ENCODE data around the gene KDM4B.

The KDM4B gene

DNA sequence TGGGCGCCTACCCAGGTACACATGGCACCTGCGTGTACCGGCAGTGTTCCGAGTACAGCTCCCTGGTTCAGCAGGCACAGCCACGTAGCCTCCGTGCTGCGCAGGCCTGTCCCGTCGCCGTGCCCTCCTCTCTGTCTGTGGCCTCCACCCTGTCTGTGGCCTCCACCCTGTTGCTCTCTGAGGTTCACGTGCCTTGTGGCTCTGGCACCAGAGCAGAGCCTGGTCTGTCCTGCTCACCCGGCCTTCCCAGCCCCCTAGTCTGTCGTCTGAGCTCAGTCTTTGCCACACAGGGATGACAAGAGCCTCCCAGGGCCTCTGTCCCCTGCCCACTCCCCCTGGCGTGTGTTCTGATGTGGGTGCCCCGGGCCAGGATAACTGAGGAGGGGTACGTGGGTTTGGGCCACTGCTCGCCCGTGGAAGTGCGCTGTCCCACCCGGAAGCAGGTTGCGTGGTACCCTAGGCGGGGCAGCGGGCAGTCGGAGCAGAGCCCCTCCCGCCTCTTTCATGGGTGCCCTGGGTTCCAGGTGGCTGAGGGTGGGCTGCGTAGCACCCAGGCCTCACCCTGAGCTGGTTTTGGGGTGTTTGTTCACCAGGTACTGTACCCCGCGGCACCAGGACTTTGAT is 71.7 kb downstream of the KDM4B start:
- no peak overlapping the region for H3K27ac ChIP-seq (ENCODE audit: low read length)

DNA sequence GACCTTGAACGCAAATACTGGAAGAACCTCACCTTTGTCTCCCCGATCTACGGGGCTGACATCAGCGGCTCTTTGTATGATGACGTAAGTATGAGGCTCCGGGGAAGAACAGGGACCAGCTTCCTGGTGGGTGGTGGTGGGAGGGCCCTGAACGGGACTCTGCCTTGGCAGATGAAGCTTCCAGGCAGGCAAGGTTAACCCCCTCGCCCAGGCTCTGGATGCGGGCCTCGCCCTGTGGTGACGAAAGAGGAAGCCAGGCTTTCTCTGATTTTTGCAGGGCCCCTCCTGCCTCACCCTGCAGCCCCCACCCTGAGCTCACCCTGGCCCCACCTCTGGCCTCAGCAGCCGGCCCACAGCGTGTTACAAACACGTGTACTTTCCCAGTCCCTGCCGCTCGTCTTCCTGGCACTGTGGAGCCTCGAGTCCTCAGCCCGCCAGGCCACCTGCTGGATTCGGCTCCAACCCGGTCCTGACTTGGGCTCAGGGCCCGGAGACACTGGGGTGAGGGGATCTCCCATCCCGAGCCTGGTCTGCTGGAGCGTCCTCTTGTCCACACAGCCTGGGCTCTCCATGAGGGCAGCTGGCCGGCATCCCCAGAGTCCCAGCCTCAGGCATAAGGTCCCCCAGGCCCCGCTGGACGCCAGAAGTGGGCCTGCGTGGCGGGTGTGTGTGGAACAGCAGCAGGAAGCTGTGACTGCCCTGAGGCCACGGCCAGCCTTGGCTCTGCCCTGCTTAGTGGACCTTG is 72.4 kb downstream of the KDM4B start:
- no peaks in the 10 kb centered on the region for H3K4me1 ChIP-seq (ENCODE audit: control insufficient read depth, low read depth, low read length)
- no peak overlapping the region for H3K9ac ChIP-seq (ENCODE audit: low read length)
- no peak overlapping the region for H3K27ac ChIP-seq (ENCODE audit: low read length)
- no peak overlapping the region for H3K4me3 ChIP-seq (ENCODE audit: low read length)
- H3K9me3 ChIP-seq (ENCODE audit: control insufficient read depth, low read depth, low read length): no peaks in the 10 kb centered on the region
- no peaks in the 10 kb centered on the region for H3K27me3 ChIP-seq (ENCODE audit: control insufficient read depth, insufficient read depth, low read length)
- no peaks in the 10 kb centered on the region for H3K36me3 ChIP-seq (ENCODE audit: control insufficient read depth, low read depth, low read length)

More for the DNA sequence above, 71.7 kb downstream of the KDM4B start:
- H3K9me3 ChIP-seq (ENCODE audit: control insufficient read depth, low read depth, low read length): no peaks in the 10 kb centered on the region
- H3K4me1 ChIP-seq (ENCODE audit: control insufficient read depth, low read depth, low read length): no peaks in the 10 kb centered on the region
- no peaks in the 10 kb centered on the region for H3K27me3 ChIP-seq (ENCODE audit: control insufficient read depth, insufficient read depth, low read length)
- H3K36me3 ChIP-seq (ENCODE audit: control insufficient read depth, low read depth, low read length): no peaks in the 10 kb centered on the region
- no peak overlapping the region for H3K4me3 ChIP-seq (ENCODE audit: low read length)
- no peak overlapping the region for H3K9ac ChIP-seq (ENCODE audit: low read length)

DNA sequence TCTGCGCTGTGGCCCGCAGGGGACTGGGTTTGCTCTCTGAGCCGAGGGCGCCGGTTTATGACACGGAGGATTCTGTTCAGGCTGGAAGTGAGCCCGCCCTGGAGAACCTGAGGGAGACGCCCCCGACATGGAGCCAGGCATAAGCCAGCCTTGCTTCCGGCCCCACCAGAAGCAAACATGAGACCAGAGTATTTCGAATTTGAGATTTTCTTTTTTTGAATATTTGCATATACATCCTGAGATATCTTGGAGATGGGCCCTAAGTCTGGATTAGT is 72.9 kb downstream of the KDM4B start:
- no peaks in the 10 kb centered on the region for H3K36me3 ChIP-seq (ENCODE audit: control insufficient read depth, low read depth, low read length)
- no peaks in the 10 kb centered on the region for H3K9me3 ChIP-seq (ENCODE audit: control insufficient read depth, low read depth, low read length)
- no peak overlapping the region for H3K4me3 ChIP-seq (ENCODE audit: low read length)
- no peaks in the 10 kb centered on the region for H3K4me1 ChIP-seq (ENCODE audit: control insufficient read depth, low read depth, low read length)
- no peaks in the 10 kb centered on the region for H3K27me3 ChIP-seq (ENCODE audit: control insufficient read depth, insufficient read depth, low read length)
- no peak overlapping the region for H3K27ac ChIP-seq (ENCODE audit: low read length)
- H3K9ac ChIP-seq (ENCODE audit: low read length): no peak overlapping the region

DNA sequence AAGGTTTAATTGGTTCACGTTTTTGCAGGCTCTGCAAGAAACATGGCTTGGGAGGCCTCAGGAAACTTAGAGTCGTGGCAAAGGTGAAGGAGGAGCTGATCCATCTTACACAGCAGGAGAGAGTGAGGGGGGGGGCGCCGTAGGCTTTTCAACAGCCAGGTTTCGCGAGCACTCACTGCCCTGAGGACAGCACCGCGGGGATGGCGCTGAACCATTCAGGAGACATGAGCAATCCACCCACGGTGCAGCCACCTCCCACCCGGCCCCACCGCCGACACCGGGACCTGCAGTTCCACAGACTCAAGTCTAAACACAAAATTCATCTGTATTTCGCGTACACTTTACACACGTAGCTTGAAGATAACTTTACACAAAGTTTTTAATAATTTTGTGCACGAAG is 73.6 kb downstream of the KDM4B start:
- Histone ChIP-seq H3K4me3 (ENCODE audit: low read length) (no peak overlapping the region), H3K27me3 (ENCODE audit: control insufficient read depth, insufficient read depth, low read length) (no peaks in the 10 kb centered on the region), H3K36me3 (ENCODE audit: control insufficient read depth, low read depth, low read length) (peaks cover 3% of the 10 kb centered on the region), H3K4me1 (ENCODE audit: control insufficient read depth, low read depth, low read length) (no peaks in the 10 kb centered on the region), H3K9me3 (ENCODE audit: control insufficient read depth, low read depth, low read length) (no peaks in the 10 kb centered on the region), H3K9ac (ENCODE audit: low read length) (no peak overlapping the region), H3K27ac (ENCODE audit: low read length) (no peak overlapping the region)

DNA sequence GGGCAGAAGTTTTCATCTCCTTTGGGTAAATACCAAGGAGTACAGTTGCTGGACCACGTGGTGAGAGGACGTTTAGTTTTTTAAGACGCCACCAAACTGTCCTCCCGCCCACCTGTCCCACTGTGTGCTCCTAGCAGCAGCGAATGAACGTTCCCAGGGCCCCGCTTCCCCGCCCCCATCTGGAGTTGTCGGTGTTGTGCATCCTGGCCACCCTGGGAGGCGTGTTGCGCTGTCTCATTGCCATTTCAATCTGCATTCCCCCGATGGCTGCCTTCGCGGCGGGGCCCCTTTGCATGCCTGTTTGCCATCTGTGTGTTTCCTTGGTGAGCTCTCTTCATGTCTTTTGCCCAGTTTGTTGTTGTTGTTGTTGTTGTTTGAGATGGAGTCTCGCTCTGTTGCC is 76.1 kb downstream of the KDM4B start:
- Histone ChIP-seq H3K27ac (ENCODE audit: low read length) (no peak overlapping the region), H3K36me3 (ENCODE audit: control insufficient read depth, low read depth, low read length) (peaks cover 4% of the 10 kb centered on the region), H3K9ac (ENCODE audit: low read length) (no peak overlapping the region), H3K4me3 (ENCODE audit: low read length) (no peak overlapping the region), H3K9me3 (ENCODE audit: control insufficient read depth, low read depth, low read length) (no peaks in the 10 kb centered on the region), H3K4me1 (ENCODE audit: control insufficient read depth, low read depth, low read length) (no peaks in the 10 kb centered on the region), H3K27me3 (ENCODE audit: control insufficient read depth, insufficient read depth, low read length) (no peaks in the 10 kb centered on the region)

DNA sequence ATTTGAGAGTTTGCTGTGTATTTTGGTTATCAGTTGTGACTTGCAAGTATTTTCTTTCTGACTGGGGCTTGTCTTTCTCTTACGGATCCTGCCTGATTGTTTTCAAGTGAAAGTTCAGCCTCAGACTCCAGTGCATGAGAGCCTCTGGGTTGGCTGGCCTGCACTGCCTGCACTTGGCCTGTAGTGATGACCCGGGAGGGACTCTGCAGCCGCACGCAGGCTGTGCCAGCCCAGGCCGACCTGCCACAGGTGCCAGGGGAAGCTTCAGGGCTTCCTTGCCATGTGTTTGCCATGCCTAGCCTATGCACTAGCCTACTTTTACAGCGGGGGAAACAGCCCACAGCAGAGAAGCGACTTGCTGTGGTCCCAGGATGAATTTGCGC is 77.0 kb downstream of the KDM4B start:
- no peak overlapping the region for H3K9ac ChIP-seq (ENCODE audit: low read length)
- H3K4me3 ChIP-seq (ENCODE audit: low read length): no peak overlapping the region
- no peak overlapping the region for H3K27ac ChIP-seq (ENCODE audit: low read length)
- no peaks in the 10 kb centered on the region for H3K9me3 ChIP-seq (ENCODE audit: control insufficient read depth, low read depth, low read length)
- no peaks in the 10 kb centered on the region for H3K4me1 ChIP-seq (ENCODE audit: control insufficient read depth, low read depth, low read length)
- no peaks in the 10 kb centered on the region for H3K27me3 ChIP-seq (ENCODE audit: control insufficient read depth, insufficient read depth, low read length)
- H3K36me3 ChIP-seq (ENCODE audit: control insufficient read depth, low read depth, low read length): peaks cover 4% of the 10 kb centered on the region

DNA sequence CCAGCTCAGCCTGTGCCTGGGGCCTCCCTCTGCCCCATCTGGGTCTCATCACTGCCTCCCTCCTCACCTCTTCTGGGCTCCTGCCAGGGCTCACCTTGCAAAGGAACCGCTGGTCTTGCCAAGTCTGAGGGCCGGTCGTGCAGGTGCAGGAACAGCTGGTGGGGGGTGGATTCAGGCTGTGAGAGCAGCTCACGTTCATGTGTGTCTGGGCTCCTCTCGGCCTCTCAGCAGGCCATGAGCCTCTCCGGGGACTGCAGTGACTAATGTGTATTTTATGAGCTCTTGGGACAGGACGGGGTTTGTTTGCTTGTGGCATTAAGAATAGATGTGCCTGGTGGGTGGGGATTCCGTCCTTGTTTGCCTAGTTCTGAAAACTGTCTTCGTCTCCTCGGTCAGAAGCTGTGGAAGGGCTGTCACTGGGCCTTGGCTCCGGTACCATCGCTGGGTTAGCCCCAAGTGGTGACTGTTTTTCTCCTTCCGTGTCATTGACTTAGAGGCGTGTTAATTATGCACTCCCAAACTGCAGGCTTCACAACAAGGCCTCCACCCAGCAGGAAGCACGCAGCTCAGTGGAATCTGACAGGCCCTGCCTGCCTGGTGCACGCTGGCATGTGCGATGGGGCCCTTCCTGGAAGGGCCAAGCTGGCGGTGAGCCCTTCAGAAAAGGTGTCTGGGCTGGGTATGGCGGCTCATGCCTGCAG is 77.6 kb downstream of the KDM4B start:
- Histone ChIP-seq H3K9ac (ENCODE audit: low read length) (no peak overlapping the region), H3K27me3 (ENCODE audit: control insufficient read depth, insufficient read depth, low read length) (no peaks in the 10 kb centered on the region), H3K4me3 (ENCODE audit: low read length) (no peak overlapping the region), H3K9me3 (ENCODE audit: control insufficient read depth, low read depth, low read length) (no peaks in the 10 kb centered on the region), H3K27ac (ENCODE audit: low read length) (no peak overlapping the region), H3K36me3 (ENCODE audit: control insufficient read depth, low read depth, low read length) (peaks cover 4% of the 10 kb centered on the region), H3K4me1 (ENCODE audit: control insufficient read depth, low read depth, low read length) (no peaks in the 10 kb centered on the region)

DNA sequence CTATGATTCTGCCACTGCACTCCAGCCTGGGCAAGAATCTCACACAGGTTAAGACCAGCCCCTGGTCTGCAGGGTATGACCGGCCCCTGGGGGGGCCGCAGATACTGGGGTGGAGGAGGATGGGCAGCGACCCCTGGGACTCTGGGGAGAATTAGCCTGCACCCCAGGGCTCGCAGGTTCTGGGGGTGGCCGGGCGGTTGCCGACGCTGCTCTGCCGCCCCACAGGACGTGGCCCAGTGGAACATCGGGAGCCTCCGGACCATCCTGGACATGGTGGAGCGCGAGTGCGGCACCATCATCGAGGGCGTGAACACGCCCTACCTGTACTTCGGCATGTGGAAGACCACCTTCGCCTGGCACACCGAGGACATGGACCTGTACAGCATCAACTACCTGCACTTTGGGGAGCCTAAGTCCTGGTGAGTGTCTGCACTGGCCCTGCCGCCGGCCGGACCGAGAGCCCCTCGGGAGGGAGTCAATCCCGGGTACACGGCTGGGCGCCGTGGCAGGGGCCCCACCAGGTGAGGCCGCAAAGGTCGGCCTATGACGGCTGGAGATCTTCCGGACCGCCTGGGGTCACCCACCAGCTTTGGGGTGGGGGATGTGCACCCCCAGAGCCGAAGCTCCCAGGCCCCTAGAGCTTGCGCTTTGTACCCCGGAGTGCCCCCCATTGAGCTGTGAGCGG is 78.5 kb downstream of the KDM4B start:
- Histone ChIP-seq H3K36me3 (ENCODE audit: control insufficient read depth, low read depth, low read length) (peaks cover 4% of the 10 kb centered on the region), H3K4me3 (ENCODE audit: low read length) (no peak overlapping the region), H3K9ac (ENCODE audit: low read length) (no peak overlapping the region), H3K9me3 (ENCODE audit: control insufficient read depth, low read depth, low read length) (no peaks in the 10 kb centered on the region), H3K27me3 (ENCODE audit: control insufficient read depth, insufficient read depth, low read length) (no peaks in the 10 kb centered on the region), H3K27ac (ENCODE audit: low read length) (no peak overlapping the region), H3K4me1 (ENCODE audit: control insufficient read depth, low read depth, low read length) (no peaks in the 10 kb centered on the region)

DNA sequence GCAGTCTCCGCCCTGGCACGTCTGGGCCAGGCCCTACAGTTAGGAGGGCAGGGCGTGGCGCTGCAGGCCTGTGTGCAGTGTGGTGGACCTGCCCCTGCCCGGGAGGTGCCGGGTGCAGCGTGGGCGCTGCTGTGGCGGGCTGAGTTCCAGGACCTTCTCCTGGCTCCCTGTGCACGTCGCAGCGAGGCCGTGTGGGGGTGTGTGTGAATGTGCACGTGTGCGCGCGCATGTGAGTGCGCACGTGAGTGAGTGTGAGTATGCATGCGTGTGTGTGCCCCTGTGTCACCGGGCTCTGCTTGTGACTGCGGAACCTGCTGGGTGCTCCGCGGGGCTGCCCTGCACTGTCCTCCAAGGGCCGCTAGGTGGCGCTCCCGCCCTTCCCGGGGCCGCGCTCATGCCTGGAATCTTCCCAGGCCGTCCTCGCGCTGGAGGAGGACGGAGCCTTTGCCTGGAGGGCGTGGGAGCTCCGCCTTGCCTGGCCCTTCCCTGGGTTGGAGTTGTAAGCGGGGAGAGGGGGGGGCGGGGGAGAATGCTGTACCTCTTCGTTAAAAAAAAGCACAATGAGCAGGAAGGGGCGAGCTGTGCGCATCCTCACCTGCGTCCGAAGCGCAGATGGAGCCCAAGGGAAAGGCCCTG is 79.3 kb downstream of the KDM4B start:
- no peaks in the 10 kb centered on the region for H3K27me3 ChIP-seq (ENCODE audit: control insufficient read depth, insufficient read depth, low read length)
- no peak overlapping the region for H3K27ac ChIP-seq (ENCODE audit: low read length)
- no peak overlapping the region for H3K4me3 ChIP-seq (ENCODE audit: low read length)
- H3K36me3 ChIP-seq (ENCODE audit: control insufficient read depth, low read depth, low read length): peaks cover 4% of the 10 kb centered on the region
- no peak overlapping the region for H3K9ac ChIP-seq (ENCODE audit: low read length)
- H3K9me3 ChIP-seq (ENCODE audit: control insufficient read depth, low read depth, low read length): no peaks in the 10 kb centered on the region
- no peaks in the 10 kb centered on the region for H3K4me1 ChIP-seq (ENCODE audit: control insufficient read depth, low read depth, low read length)

DNA sequence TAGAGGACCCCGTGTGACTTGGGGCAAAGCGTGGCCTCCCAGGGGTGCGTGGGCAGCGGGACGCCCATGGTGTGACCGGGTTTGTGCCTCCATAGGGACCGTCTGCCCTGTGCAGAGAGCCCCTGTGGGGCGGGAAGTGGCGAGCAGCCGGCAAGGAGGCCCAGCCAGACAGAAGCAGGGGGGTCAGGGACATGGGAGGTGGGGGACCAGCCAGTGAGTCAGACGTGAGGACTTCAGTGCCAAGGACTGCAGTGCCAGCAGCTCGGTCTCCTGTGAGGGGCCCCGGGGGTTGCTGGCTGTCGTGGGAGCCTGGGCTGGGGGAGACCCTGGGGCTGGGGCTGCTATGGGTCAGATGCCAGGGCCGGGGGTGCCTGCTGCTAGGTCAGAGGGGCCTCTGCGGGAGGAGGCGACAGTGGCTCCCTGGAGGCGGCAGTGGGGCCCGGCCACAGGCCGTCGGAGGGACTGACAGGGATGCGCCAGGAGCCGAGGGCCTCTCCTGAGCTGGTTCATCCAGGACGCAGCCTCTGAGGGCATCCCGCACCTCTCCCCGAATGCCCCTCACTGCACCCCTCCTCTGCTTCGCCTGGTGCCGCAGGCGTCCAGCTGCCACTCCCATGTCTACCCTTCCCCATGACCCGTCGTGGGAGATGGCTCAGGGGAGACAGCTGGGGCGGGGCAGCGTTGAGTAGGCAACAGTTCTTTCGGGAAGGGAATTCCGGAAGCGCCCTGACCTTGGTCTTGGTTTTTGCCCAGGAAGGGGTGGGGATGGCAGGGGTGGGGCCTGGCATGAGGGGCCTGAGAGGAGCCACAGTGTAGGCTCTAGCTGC is 80.0 kb downstream of the KDM4B start:
- no peak overlapping the region for H3K4me3 ChIP-seq (ENCODE audit: low read length)
- H3K27ac ChIP-seq (ENCODE audit: low read length): no peak overlapping the region
- no peaks in the 10 kb centered on the region for H3K27me3 ChIP-seq (ENCODE audit: control insufficient read depth, insufficient read depth, low read length)
- no peaks in the 10 kb centered on the region for H3K4me1 ChIP-seq (ENCODE audit: control insufficient read depth, low read depth, low read length)
- H3K9ac ChIP-seq (ENCODE audit: low read length): no peak overlapping the region
- no peaks in the 10 kb centered on the region for H3K9me3 ChIP-seq (ENCODE audit: control insufficient read depth, low read depth, low read length)
- peaks cover 4% of the 10 kb centered on the region for H3K36me3 ChIP-seq (ENCODE audit: control insufficient read depth, low read depth, low read length)

DNA sequence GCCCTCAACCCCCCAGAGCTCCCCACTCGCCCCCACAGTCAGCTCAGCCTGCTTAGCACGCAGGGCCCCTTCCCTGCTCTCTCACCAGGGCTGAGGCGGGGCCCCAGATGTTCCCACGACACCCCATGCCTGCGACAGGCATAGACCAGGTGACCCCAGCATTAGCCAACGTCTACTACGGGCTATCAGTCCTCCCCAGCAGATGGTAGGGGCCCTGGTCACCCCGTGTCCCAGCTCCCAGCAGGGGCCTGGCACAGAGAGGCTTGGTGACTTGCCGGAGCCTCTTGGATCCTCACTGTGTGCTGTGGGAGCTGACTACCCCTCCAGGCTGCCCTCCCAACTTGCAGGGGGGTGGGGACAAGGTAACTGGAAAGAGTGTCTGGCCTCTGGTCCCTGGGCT is 80.6 kb downstream of the KDM4B start:
- no peaks in the 10 kb centered on the region for H3K4me1 ChIP-seq (ENCODE audit: control insufficient read depth, low read depth, low read length)
- H3K27me3 ChIP-seq (ENCODE audit: control insufficient read depth, insufficient read depth, low read length): no peaks in the 10 kb centered on the region
- H3K4me3 ChIP-seq (ENCODE audit: low read length): no peak overlapping the region
- peaks cover 4% of the 10 kb centered on the region for H3K36me3 ChIP-seq (ENCODE audit: control insufficient read depth, low read depth, low read length)
- H3K27ac ChIP-seq (ENCODE audit: low read length): no peak overlapping the region
- no peaks in the 10 kb centered on the region for H3K9me3 ChIP-seq (ENCODE audit: control insufficient read depth, low read depth, low read length)
- no peak overlapping the region for H3K9ac ChIP-seq (ENCODE audit: low read length)
